Activated CD4-positive, alpha-beta T cell treated with anti-CD3 and anti-CD28 coated beads, Interleukin-2, amount 50 U/mL, for 24 hours (primary cell): Measurements from ENCODE around the gene GTPBP1.

Source experiments
- DNase-seq, 2 donors: peaks; one replicate each; pipeline ENCODE4 v3.0.0-alpha.2; 2020; ENCODE audit warnings: low read depth in 1 of 2, low spot score in 1 of 2

GTPBP1 gene

GRCh38 chr22:38782402-38783094 is 76.8 kb downstream of the GTPBP1 start:
- DNase-seq: no peak
